Activated naive CD4-positive, alpha-beta T cell treated with anti-CD3 and anti-CD28 coated beads, Interleukin-2, amount 10 ng/mL, durations not matched to agents 7 days and 5 days (primary cell): Measurements from ENCODE around the gene FAM90A1.
"Not testable (repeated sequence)": the region's sequence is repeated elsewhere in the genome, so short reads cannot be mapped to it uniquely, and the experiment has no call there.

Experiments
- CTCF ChIA-PET: fragments of 350-600 bp; sonication (Branson Sonifier 250); formaldehyde crosslinking; loops from one replicate; lab custom pipeline; 2021; ENCODE audit warnings: antibody characterized with exemption; lab: Charles Lee
- DNase-seq: peaks from one replicate; pipeline ENCODE4 v3.0.0-alpha.2; 2020
- H3K27ac Mint-ChIP-seq: one replicate; pipeline ENCODE4 v1.8.0; 2021; ENCODE audit warnings: mild to moderate bottlenecking, moderate library complexity, mixed read lengths
- H3K27me3 Mint-ChIP-seq: one replicate; pipeline ENCODE4 v1.8.0; 2021; ENCODE audit warnings: mild to moderate bottlenecking, mixed read lengths
- H3K36me3 Mint-ChIP-seq: one replicate; pipeline ENCODE4 v1.8.0; 2021; ENCODE audit warnings: mixed read lengths
- H3K4me1 Mint-ChIP-seq: one replicate; pipeline ENCODE4 v1.8.0; 2021; ENCODE audit warnings: mixed read lengths
- H3K4me3 Mint-ChIP-seq: one replicate; pipeline ENCODE4 v1.8.0; 2021; ENCODE audit warnings: mild to moderate bottlenecking, moderate library complexity, mixed read lengths
- H3K9me3 Mint-ChIP-seq: one replicate; pipeline ENCODE4 v1.8.0; 2021; ENCODE audit warnings: mixed read lengths

Gene FAM90A1

DNA sequence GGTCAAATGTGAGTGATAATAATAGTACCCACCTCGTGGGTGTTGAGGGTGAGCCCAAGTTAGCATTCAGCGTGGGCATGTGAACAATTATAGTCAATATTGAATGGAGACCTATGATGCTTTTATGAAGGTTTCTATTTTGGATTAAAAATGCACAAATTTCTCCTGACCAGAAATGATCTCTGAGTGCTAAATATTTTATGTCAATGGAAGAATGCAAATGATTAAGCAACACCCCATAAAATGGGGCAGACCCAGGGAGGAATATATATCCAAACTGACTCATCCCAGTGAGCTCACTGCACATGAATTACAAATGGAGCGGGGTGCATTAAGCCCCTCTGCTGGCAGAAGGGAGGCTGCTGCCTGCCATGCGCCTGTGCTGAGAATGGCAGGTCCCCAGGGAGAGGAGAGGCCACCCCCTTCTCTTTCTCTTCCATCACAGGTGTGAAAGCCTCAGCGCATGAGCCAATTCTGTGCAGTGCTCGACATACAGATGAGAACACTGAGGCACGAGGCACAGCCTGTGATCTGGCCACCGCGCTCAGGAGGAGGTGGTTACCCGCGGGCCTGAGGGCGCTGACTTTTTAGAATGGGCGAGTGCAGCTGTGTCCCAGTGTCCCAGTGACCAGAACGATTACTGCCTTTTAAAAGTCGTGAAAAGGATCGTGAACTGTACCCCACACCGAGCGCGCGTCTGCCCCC lies 14.7 kb upstream of the FAM90A1 start:
- Mint-ChIP-seq H3K27me3 (peaks cover 23% of the 10 kb centered on the region), H3K4me1 (peaks cover 21% of the 10 kb centered on the region), H3K27ac (peak overlapping the region; percentile 76), H3K4me3 (peak overlapping the region; percentile 91)
- H3K9me3 Mint-ChIP-seq, CTCF ChIA-PET, H3K36me3 Mint-ChIP-seq, DNase-seq: not testable (repeated sequence)

DNA sequence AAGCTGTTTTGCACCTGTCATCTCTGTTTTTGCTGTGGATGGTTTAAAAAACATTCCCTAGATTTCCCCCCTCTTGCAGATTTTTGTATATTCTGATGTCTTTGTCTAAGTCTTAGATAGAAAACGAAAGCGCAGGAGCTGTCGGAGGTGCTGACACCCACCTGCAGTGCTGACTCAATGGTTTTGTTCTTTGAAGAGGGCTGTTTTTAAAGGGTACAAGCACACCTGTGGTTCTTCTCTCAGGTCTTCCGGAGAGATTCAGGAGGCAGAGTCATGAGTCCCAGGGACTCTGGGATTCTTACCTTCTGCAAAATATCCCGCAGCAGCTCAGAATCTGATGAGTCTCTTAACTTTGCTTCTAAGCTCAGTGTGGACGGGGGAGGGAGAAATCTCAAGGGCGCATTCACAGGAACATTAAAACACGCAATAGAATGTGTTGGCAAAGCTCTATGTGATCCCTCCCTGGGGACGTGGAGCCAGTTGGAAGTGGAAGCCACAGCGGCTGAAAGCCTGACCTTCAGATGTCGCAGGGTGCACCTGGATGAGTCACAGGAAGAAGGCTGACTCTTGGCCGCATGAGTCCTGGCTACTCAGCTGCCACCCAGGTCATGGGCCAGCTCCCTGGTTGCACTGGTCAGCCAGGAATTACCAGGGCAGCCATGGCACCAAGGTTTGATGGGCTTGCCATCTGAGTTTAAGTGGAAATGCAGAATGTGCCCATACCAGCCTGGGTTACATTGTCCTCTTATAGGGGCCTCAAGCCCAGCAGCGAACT lies 13.1 kb upstream of the FAM90A1 start:
- Mint-ChIP-seq H3K27me3 (peaks cover 20% of the 10 kb centered on the region), H3K4me1 (peaks cover 21% of the 10 kb centered on the region)
- peak; percentile 31 for DNase-seq
- H3K27ac Mint-ChIP-seq, H3K36me3 Mint-ChIP-seq, H3K9me3 Mint-ChIP-seq, H3K4me3 Mint-ChIP-seq, CTCF ChIA-PET: not testable (repeated sequence)

DNA sequence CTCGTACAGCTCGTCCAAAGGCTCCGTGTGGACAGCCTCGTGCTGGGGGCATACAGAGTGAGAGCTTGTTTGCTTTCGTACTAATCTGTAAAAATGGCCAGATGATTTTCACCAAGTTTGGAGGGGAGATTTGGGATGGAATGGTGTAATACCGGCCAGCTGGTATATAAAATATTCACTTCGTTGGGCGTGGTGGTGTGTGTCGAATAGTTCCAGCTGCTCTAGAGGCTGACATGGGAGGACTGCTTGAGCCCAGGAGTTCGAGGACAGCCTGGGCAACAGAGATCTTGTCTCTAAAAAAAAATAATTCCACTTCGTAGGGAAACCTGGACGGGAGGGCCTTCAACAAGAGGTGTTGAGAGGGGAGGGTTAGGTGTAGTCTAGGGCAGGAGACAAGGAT lies 9.6 kb upstream of the FAM90A1 start:
- CTCF ChIA-PET: interaction anchor here (0.6 to 1.7 kb wide), 6 partner anchors 121 to 198 kb away, joined by 3 to 7 read pairs (median 4); no protein-coding TSS in a partner anchor
- DNase-seq, H3K36me3 Mint-ChIP-seq, H3K9me3 Mint-ChIP-seq, H3K4me3 Mint-ChIP-seq, H3K27ac Mint-ChIP-seq, H3K27me3 Mint-ChIP-seq: not testable (repeated sequence)
- H3K4me1 Mint-ChIP-seq: peaks cover 14% of the 10 kb centered on the region

DNA sequence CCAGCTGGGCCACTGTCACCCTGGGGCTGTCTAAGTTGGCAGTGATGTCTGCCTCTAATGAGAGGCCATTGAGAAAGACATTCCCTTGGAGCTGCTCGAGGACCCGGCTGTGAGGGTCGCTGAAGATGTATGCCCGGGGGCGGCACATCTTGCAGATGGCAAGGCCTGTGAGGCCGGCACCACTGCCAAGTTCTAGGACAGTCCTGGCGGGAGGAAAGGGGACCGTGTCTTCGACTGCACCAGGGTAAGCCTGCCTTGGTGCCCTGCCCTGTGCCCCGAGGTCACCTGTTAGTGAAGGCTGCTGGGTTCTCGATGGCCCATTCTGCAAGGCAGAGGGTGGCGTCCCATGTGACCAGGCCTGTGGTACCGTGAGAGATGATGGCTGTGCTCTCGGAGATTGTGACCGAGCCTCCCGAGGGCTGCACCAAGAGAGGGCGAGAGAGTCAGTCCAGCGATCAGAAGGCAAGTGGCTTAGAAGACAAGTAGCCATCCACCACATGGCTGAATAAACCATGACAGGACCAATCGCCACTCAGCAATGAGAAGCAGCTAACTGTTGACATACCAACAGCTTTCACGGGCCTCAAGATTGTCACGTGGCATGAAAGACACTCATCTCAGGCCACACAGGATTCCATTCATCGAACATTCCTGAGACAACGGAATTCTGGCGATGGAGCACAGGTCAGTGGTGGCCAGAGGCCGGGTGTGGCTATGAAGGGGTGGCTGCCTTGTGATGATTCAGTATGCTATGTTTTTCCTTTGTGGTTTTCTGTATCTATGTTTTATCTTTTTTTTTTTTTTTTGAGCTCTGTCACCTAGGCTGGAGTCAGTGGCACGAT lies 8.1 kb upstream of the FAM90A1 start:
- H3K36me3 Mint-ChIP-seq, H3K27me3 Mint-ChIP-seq, DNase-seq, H3K4me3 Mint-ChIP-seq, H3K27ac Mint-ChIP-seq, H3K9me3 Mint-ChIP-seq: not testable (repeated sequence)
- peaks cover 14% of the 10 kb centered on the region for H3K4me1 Mint-ChIP-seq
- CTCF ChIA-PET: interaction anchor here (0.7 to 0.9 kb wide), 2 partner anchors 13 to 560 kb away, joined by 3 read pairs; no protein-coding TSS in a partner anchor

DNA sequence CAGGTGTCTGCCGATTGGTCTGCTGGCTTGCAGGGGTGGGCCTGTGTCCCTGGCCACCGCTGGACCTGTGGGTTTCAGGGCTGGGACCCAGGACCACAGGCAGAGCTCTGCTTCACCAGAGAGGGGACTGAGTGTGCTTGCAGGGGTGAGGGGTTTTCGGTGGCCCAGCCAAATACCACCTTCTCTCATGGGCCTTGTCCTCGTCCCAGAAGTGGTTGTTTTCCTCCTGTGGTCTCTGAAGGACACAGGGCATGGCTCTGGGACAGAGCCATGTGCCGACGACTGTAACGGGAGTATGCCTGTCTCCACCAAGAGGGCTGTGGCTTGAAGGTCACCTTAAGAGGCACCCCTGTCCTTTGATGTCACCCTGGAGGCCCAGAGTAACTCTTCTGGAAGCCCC lies 7.3 kb upstream of the FAM90A1 start:
- CTCF ChIA-PET, H3K9me3 Mint-ChIP-seq, DNase-seq, H3K27ac Mint-ChIP-seq, H3K27me3 Mint-ChIP-seq, H3K4me1 Mint-ChIP-seq, H3K4me3 Mint-ChIP-seq, H3K36me3 Mint-ChIP-seq: not testable (repeated sequence)

DNA sequence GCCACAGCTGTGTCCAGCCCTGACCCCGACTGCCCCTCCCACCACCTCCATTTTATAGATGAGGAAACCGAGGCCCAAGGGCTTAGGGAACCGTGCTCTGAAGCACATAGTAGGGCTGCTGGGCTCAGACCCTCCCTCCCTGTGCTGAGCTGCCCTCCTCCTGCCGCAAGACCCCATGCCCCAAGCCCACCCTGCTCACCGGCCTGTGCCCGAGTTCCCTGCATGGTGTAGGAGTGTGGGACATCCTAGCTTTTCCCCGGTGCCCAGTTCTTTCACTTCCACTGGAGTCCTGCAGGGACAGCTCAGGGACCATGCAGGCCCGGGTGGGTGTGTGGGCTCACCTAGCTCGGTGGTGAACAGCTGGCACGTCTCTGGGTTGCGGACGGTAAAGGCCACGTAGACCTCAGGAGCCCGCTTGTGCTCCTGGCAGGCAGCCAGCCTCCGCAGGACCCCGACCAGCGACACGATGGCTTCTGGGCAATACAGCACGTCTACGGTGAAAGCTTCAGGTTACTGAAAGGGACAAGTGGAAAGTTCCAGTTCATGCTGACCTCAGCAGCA lies 6.6 kb upstream of the FAM90A1 start:
- H3K4me1 Mint-ChIP-seq, H3K9me3 Mint-ChIP-seq, CTCF ChIA-PET, H3K4me3 Mint-ChIP-seq, H3K36me3 Mint-ChIP-seq, H3K27ac Mint-ChIP-seq, H3K27me3 Mint-ChIP-seq, DNase-seq: not testable (repeated sequence)

DNA sequence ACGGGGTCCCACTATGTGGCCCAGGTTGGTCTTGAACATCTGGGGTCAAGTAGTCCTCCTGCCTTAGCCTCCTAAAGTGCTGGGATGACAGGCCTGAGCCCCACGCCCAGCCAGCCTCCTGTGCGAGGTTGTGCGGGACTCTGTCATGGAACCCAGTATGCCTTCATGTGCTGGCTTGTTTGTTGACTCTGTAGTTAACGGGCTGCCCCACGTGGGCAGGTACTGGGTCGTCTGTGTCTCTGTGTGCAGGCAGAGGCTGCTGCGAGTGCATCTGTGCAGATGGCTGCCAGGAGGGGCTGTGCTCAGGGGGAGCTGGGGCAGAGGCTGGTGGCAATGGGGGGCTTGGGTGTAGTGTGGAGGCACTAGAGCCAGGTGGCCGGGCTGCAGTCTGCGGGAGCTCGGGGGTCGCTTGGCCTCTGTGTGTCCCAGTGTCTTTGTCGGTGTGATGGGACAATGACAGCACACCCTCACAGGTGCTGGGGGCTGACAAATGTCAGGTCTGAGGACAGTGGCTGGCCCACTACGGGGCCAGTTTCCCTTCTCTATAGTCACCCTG lies 6.0 kb upstream of the FAM90A1 start:
- H3K27ac Mint-ChIP-seq, DNase-seq, CTCF ChIA-PET: not testable (repeated sequence)

DNA sequence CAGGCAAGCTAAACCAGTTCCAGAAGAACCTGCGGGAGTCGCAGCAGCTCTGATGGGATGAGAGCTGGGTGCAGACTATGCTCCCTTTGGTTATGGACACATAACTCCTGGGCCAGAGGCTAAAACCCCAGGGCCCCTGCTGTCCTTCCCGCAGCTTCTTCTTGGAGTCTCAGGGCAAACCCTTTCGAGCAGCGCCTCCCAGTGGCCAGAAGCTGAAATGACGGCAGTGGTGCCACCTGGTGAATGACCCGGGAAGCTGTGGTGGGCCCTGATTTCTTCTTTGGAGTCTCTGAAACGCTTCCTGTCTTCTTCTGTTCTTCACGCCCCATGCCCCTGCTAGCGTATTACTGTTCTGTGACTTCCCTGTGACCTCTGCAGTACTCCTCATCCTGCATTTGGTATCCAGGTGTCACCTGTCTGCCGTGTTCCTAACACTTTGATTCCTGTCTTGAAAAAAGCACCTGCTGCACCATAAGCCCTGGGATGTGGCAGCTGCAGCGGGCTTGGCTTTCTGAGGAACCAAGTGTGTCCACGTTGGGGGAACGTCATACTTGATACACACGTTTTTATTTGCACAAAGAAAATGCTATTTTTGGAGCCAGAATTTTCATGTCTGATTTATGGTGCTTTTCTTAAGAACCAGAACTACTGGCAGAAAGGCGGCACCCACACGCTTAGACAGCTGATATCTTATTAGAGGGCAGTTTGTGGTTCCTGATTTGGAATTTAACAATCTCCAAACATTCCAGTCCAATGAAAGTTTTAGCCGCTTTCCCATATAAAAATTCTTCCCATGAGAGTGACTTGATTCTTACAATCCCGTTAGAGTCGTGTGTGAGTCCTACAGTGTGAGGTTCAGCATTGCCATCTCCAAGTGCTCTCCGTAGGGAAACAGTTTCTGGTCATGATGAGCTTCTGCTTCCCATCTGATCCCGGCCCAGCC lies 4.5 kb upstream of the FAM90A1 start:
- H3K9me3 Mint-ChIP-seq: not testable (repeated sequence)

More for the DNA sequence above, 6.0 kb upstream of the FAM90A1 start:
- not testable (repeated sequence) for H3K4me3 Mint-ChIP-seq, H3K9me3 Mint-ChIP-seq, H3K27me3 Mint-ChIP-seq, H3K36me3 Mint-ChIP-seq, H3K4me1 Mint-ChIP-seq

DNA sequence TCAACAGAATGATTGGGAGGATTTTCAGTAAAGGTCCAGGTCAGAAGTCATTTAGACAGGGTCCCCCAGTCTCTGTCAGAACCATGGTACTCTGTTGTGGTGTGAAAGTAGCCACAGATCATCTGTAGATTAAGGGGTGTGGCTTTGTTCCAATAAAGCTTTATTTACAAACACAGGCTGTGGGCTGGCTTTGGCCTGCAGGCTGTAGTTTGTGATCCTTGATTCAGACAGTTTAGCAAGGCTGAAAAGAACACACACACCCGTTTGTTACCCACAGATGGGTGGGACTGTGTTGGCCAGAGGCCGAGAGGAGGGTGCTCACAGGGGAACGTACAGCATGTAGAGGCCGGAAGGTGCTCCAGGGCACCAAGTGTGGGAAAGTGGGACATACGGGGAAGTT lies 3.6 kb upstream of the FAM90A1 start:
- not testable (repeated sequence) for H3K9me3 Mint-ChIP-seq

More for the DNA sequence above, 4.5 kb upstream of the FAM90A1 start:
- not testable (repeated sequence) for H3K4me3 Mint-ChIP-seq, H3K36me3 Mint-ChIP-seq, H3K27me3 Mint-ChIP-seq, H3K27ac Mint-ChIP-seq
- CTCF ChIA-PET: interaction anchor here (0.7 to 2.9 kb wide), 10 partner anchors 18 to 194 kb away, joined by 3 to 36 read pairs (median 4); partner anchors contain the start of gene ZNF705A
- DNase-seq: peak; percentile 88
- H3K4me1 Mint-ChIP-seq: peaks cover 20% of the 10 kb centered on the region

DNA sequence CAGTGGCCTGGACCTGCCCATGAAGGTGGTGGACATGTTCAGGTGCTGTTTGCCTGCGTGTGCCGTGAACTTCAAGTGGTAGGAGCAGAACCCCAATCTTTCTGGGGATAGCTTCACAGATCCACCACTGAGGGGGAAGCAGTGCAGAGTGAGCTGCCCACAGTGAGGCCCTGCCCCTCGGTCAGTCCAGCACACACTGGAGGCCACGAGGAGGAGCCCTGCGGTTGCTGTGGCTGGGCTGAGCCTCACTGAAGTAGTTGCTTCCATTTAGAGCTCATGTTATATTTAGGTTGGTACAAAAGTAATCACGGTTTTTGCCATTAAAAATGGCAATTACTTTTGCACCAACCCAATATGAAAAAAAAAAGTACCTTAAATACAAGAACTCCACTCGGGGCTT lies 2.1 kb upstream of the FAM90A1 start:
- H3K27me3 Mint-ChIP-seq, H3K4me3 Mint-ChIP-seq, DNase-seq, CTCF ChIA-PET, H3K27ac Mint-ChIP-seq, H3K9me3 Mint-ChIP-seq, H3K36me3 Mint-ChIP-seq: not testable (repeated sequence)
- H3K4me1 Mint-ChIP-seq: peaks cover 22% of the 10 kb centered on the region

More for the DNA sequence above, 3.6 kb upstream of the FAM90A1 start:
- CTCF ChIA-PET: interaction anchor here (0.7 to 2.9 kb wide), 10 partner anchors 18 to 193 kb away, joined by 3 to 36 read pairs (median 4); partner anchors contain the start of gene ZNF705A
- not testable (repeated sequence) for H3K27me3 Mint-ChIP-seq, H3K4me3 Mint-ChIP-seq, DNase-seq, H3K36me3 Mint-ChIP-seq, H3K27ac Mint-ChIP-seq
- H3K4me1 Mint-ChIP-seq: peaks cover 22% of the 10 kb centered on the region

DNA sequence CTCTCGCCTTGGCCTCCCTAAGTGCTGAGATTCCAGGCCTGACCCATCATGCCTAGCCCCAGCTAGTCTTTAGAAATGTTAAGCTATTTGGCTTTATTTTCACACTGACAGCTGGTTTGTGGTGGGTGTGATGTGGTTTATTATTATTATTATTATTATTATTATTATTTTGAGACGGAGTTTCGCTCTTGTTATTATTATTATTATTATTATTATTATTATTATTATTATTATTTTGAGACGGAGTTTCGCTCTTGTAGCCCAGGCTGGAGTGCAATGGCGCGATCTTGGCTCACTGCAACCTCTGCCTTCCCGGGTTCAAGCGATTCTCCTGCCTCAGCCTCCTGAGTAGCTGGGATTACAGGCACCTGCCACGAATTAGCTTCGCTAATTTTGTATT lies 1.2 kb upstream of the FAM90A1 start:
- DNase-seq, H3K9me3 Mint-ChIP-seq, H3K27ac Mint-ChIP-seq, H3K36me3 Mint-ChIP-seq, CTCF ChIA-PET, H3K27me3 Mint-ChIP-seq, H3K4me3 Mint-ChIP-seq: not testable (repeated sequence)
- peaks cover 22% of the 10 kb centered on the region for H3K4me1 Mint-ChIP-seq

DNA sequence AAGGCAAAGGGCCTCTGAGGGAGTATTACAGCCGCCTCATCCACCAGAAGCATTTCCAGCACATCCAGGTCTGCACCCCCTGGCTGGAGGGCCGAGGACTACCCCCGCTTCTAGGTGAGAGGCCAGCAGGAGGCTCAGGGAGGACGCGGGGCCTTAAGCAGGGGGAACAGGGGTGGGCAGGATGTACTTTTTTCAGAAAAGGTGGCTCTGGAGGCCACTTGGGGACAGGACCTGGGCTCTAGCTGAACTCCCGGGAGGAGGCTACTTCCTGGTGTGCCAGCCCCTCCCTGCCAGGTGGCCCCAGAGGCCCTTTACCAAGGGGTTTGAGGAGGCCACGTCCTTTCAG lies 287 bp upstream of the FAM90A1 start:
- Mint-ChIP-seq H3K27ac (peak overlapping the region; percentile 19), H3K4me3 (peak overlapping the region; percentile 58), H3K4me1 (peaks cover 22% of the 10 kb centered on the region)
- not testable (repeated sequence) for H3K9me3 Mint-ChIP-seq, H3K36me3 Mint-ChIP-seq, H3K27me3 Mint-ChIP-seq, DNase-seq
- CTCF ChIA-PET: interaction anchor here (1.3 kb wide), 1 partner anchor 118 kb away, joined by 4 read pairs; no protein-coding TSS in a partner anchor

DNA sequence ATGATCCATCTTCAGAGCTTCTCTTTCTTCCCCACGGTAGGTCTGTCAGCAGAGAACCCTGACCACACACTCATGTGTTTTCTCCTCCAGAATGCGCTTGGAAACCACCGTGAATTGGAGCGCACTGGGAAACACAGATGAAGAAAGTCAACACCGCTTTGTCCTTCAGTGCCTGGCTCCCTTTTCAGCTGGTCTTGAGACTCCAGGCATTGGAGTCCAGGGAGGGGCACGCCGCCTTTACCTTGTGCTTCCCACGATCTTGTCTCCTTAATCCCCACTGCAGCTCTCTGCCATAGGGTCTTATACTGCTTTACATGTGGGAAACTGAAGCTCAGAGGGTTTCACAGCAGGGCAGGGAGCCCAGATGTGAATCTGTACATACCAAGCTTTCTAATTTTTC lies 1.1 kb downstream of the FAM90A1 start:
- CTCF ChIA-PET: no interaction called here
- Mint-ChIP-seq H3K4me3 (no peak overlapping the region), H3K27me3 (peaks cover 8% of the 10 kb centered on the region), H3K4me1 (peaks cover 16% of the 10 kb centered on the region), H3K36me3 (no peaks in the 10 kb centered on the region), H3K27ac (no peak overlapping the region), H3K9me3 (no peaks in the 10 kb centered on the region)
- DNase-seq: no peak
